K562 (cell line): ENCODE results near the gene PLEKHM3. TPM values are rescaled to one million over a fixed set of nuclear protein-coding genes. Genes with fewer than 3 reads are reported as not detected.

Source experiments
- KLF16 ChIP-seq: IDR thresholded peaks from 2 replicates; pipeline ENCODE4 v1.6.1; 2016; ENCODE audit warnings: antibody characterized with exemption
- MBD2 ChIP-seq: sonication (generic); IDR thresholded peaks from 2 replicates; pipeline ENCODE4 v1.6.1; 2016; ENCODE audit warnings: low read depth, borderline replicate concordance
- MED1 ChIP-seq: sonication (generic); formaldehyde crosslinking; IDR thresholded peaks from 2 replicates; pipeline ENCODE4 v1.8.1; 2023; ENCODE audit warnings: missing genetic modification reagents, borderline replicate concordance
- MTA3 ChIP-seq: fragments of 450-650 bp; formaldehyde crosslinking; IDR thresholded peaks from 2 replicates; pipeline ENCODE4 v1.6.1; 2017; ENCODE audit warnings: mild to moderate bottlenecking, borderline replicate concordance
- POLR3G ChIP-seq: IDR thresholded peaks from 2 replicates; pipeline ENCODE4 v1.6.1; 2011; ENCODE audit not compliant: insufficient read length, insufficient replicate concordance; ENCODE audit errors: extremely low read depth
- RFX1 ChIP-seq: fragments of 450-650 bp; IDR thresholded peaks from 2 replicates; pipeline ENCODE4 v1.6.1; 2016; ENCODE audit warnings: mild to moderate bottlenecking, moderate library complexity
- ZFPM2 ChIP-seq: fragments of 250-450 bp; sonication (Bioruptor Pico); IDR thresholded peaks from 2 replicates; pipeline ENCODE4 v1.5.1; 2022; ENCODE audit warnings: mild to moderate bottlenecking
- polyA plus RNA-seq, 8 experiments: library from polyadenylated mRNA; depleted of rRNA in 4 of 8; stranded (reverse) in 5 of 8; unstranded in 3 of 8; fragments of >200 nt; fragmentation: Nextera tagmentation in 2 of 8; fragmentation: Illumina TruSeq in 1 of 8; extraction: Ambion mirVana in 2 of 8; extraction: Trizol in 1 of 8; gene quantifications; 2 replicates each; pipeline versions ENCODE4 v1.2.1 to v1.2.3, GENCODE V29; 2011 to 2014; ENCODE audit warnings: inconsistent platforms in 1 of 8, missing spikeins in 1 of 8
- total RNA-seq, 7 experiments: library from RNA; depleted of rRNA in 6 of 7; stranded (reverse); fragments of >200 nt in 6 of 7; fragmentation: Illumina TruSeq in 2 of 7; extraction: Trizol in 2 of 7; gene quantifications; 2 replicates each; pipeline versions ENCODE4 v1.2.1 to v1.2.3, GENCODE V29; 2011 to 2021; ENCODE audit warnings: low replicate concordance in 1 of 7
- TF ChIP-seq, protein P1 (sequence below): IDR thresholded peaks from 2 replicates; pipeline ENCODE4 v1.6.1; 2011; ENCODE audit warnings: borderline replicate concordance, low read depth, mild to moderate bottlenecking, moderate library complexity, low read length; ENCODE audit not compliant: insufficient read depth, poor library complexity, severe bottlenecking
- TF ChIP-seq, protein P2 (sequence below): fragments of 450-650 bp; IDR thresholded peaks from 2 replicates; pipeline ENCODE4 v1.6.1; 2016; ENCODE audit warnings: mild to moderate bottlenecking
- TF ChIP-seq, protein P3 (sequence below): sonication (generic); formaldehyde crosslinking; IDR thresholded peaks from 2 replicates; pipeline ENCODE4 v1.8.0; 2022; ENCODE audit warnings: missing genetic modification reagents, mild to moderate bottlenecking, borderline replicate concordance
- TF ChIP-seq, protein P4 (sequence below): IDR thresholded peaks from 3 replicates; pipeline ENCODE4 v1.6.1; 2011; ENCODE audit warnings: borderline replicate concordance, mild to moderate bottlenecking; ENCODE audit not compliant: insufficient read length, insufficient read depth
- TF ChIP-seq, protein P5 (sequence below), 2 experiments: fragments of 450-650 bp in 1 of 2; sonication (generic) in 1 of 2; formaldehyde crosslinking in 1 of 2; IDR thresholded peaks in 1 of 2; conservative IDR thresholded peaks in 1 of 2; 2 replicates each; pipeline versions ENCODE4 v1.6.1 to v1.8.1; 2016 to 2023; ENCODE audit warnings: mild to moderate bottlenecking in 2 of 2, moderate library complexity in 2 of 2, inconsistent platforms in 1 of 2, missing genetic modification reagents in 1 of 2

PLEKHM3 gene
- total and polyA plus RNA-seq, 9 of the 15 experiments (the other 6 are each of a cell fraction or from before 2014, with no cell fraction given): 0.24 to 1.6 (median 1.0) TPM

DNA sequence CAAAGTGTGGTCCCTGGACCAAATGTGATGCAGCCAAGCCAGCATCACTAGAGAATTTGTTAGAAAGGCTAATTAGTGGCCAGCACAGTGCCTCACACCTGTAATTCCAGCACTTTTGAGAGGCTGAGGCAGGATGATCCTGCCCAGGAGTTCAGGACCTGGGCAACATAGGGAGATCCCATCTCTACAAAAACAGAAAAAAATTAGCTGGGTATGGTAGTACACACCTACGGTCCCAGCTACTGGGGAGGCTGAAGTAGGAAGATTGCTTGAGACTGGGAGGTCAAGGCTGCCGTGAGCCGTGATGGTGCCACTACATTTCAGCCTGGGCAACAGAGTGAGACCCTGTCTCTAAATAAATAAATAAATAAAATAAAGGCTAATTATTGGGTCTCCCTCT, 185.8 kb downstream of the PLEKHM3 start (continued):
- TF ChIP-seq, protein P1, sequence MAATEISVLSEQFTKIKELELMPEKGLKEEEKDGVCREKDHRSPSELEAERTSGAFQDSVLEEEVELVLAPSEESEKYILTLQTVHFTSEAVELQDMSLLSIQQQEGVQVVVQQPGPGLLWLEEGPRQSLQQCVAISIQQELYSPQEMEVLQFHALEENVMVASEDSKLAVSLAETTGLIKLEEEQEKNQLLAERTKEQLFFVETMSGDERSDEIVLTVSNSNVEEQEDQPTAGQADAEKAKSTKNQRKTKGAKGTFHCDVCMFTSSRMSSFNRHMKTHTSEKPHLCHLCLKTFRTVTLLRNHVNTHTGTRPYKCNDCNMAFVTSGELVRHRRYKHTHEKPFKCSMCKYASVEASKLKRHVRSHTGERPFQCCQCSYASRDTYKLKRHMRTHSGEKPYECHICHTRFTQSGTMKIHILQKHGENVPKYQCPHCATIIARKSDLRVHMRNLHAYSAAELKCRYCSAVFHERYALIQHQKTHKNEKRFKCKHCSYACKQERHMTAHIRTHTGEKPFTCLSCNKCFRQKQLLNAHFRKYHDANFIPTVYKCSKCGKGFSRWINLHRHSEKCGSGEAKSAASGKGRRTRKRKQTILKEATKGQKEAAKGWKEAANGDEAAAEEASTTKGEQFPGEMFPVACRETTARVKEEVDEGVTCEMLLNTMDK: no peak
- TF ChIP-seq, protein P2, sequence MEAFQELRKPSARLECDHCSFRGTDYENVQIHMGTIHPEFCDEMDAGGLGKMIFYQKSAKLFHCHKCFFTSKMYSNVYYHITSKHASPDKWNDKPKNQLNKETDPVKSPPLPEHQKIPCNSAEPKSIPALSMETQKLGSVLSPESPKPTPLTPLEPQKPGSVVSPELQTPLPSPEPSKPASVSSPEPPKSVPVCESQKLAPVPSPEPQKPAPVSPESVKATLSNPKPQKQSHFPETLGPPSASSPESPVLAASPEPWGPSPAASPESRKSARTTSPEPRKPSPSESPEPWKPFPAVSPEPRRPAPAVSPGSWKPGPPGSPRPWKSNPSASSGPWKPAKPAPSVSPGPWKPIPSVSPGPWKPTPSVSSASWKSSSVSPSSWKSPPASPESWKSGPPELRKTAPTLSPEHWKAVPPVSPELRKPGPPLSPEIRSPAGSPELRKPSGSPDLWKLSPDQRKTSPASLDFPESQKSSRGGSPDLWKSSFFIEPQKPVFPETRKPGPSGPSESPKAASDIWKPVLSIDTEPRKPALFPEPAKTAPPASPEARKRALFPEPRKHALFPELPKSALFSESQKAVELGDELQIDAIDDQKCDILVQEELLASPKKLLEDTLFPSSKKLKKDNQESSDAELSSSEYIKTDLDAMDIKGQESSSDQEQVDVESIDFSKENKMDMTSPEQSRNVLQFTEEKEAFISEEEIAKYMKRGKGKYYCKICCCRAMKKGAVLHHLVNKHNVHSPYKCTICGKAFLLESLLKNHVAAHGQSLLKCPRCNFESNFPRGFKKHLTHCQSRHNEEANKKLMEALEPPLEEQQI: no peak
- TF ChIP-seq MED1 (CRISPR knock-in tag): no peak
- TF ChIP-seq, protein P3, sequence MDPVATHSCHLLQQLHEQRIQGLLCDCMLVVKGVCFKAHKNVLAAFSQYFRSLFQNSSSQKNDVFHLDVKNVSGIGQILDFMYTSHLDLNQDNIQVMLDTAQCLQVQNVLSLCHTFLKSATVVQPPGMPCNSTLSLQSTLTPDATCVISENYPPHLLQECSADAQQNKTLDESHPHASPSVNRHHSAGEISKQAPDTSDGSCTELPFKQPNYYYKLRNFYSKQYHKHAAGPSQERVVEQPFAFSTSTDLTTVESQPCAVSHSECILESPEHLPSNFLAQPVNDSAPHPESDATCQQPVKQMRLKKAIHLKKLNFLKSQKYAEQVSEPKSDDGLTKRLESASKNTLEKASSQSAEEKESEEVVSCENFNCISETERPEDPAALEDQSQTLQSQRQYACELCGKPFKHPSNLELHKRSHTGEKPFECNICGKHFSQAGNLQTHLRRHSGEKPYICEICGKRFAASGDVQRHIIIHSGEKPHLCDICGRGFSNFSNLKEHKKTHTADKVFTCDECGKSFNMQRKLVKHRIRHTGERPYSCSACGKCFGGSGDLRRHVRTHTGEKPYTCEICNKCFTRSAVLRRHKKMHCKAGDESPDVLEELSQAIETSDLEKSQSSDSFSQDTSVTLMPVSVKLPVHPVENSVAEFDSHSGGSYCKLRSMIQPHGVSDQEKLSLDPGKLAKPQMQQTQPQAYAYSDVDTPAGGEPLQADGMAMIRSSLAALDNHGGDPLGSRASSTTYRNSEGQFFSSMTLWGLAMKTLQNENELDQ (CRISPR knock-in tag): no peak
- TF ChIP-seq, protein P4, sequence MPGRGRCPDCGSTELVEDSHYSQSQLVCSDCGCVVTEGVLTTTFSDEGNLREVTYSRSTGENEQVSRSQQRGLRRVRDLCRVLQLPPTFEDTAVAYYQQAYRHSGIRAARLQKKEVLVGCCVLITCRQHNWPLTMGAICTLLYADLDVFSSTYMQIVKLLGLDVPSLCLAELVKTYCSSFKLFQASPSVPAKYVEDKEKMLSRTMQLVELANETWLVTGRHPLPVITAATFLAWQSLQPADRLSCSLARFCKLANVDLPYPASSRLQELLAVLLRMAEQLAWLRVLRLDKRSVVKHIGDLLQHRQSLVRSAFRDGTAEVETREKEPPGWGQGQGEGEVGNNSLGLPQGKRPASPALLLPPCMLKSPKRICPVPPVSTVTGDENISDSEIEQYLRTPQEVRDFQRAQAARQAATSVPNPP: no peak
- no peak for TF ChIP-seq RFX1
- no peak for TF ChIP-seq POLR3G
- TF ChIP-seq MTA3: no peak
- no peak for TF ChIP-seq ZFPM2
- TF ChIP-seq MBD2: no peak
- TF ChIP-seq KLF16: no peak
- TF ChIP-seq, protein P5, sequence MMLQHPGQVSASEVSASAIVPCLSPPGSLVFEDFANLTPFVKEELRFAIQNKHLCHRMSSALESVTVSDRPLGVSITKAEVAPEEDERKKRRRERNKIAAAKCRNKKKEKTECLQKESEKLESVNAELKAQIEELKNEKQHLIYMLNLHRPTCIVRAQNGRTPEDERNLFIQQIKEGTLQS (IDR thresholded peaks at IDR 0.05): no peak
- TF ChIP-seq, protein P5 (CRISPR knock-in tag; conservative IDR thresholded peaks at IDR 0.05): no peak
